ENCODE results near the gene MFF. TPM values are rescaled to one million over a fixed set of nuclear protein-coding genes. Genes with fewer than 3 reads are reported as not detected.

Gene MFF
- total RNA-seq (65.0 TPM), polyA plus RNA-seq (ENCODE audit: insufficient read depth in 1 of 8, insufficient read length in 8 of 8, low replicate concordance in 1 of 8) (10 to 100 TPM; 56.3 to 71.5 (median 66.8) TPM)
- long read RNA-seq, donor 1, partial matches to known transcripts, result 0 of 8 reads
- long read RNA-seq, donor 1, other reads (novel, unspliced or antisense), result 0 of 8 reads
- long read RNA-seq, donor 2, partial matches to known transcripts, result 0 of 3 reads
- long read RNA-seq, donor 2, other reads (novel, unspliced or antisense), result 0 of 3 reads
- long read RNA-seq, donor 3, transcript MFF-201 (9 exons, 2,004 nt), result major isoform, 5 of 16 reads
- long read RNA-seq, donor 3, partial matches to known transcripts, result 0 of 16 reads
- long read RNA-seq, donor 3, other reads (novel, unspliced or antisense), result 0 of 16 reads
- long read RNA-seq, donor 4, transcript MFF-201 (9 exons, 2,004 nt), result major isoform, 7 of 24 reads
- long read RNA-seq, donor 4, partial matches to known transcripts, result 13 of 24 reads
- long read RNA-seq, donor 4, other reads (novel, unspliced or antisense), result 0 of 24 reads
- long read RNA-seq, donor 5, transcript MFF-205 (7 exons, 1,085 nt), result minor isoform, 11 of 55 reads
- long read RNA-seq, donor 5, transcript MFF-220 (2 exons, 660 nt), result minor isoform, 5 of 55 reads
- long read RNA-seq, donor 5, transcript MFF-201 (9 exons, 2,004 nt), result major isoform, 14 of 55 reads
- long read RNA-seq, donor 5, partial matches to known transcripts, result 5 of 55 reads
- long read RNA-seq, donor 5, other reads (novel, unspliced or antisense), result 9 of 55 reads
- long read RNA-seq, donor 6, transcript MFF-205 (7 exons, 1,085 nt), result minor isoform, 6 of 26 reads
- long read RNA-seq, donor 6, transcript MFF-201 (9 exons, 2,004 nt), result major isoform, 7 of 26 reads
- long read RNA-seq, donor 6, partial matches to known transcripts, result 0 of 26 reads
- long read RNA-seq, donor 6, other reads (novel, unspliced or antisense), result 0 of 26 reads
- long read RNA-seq, donor 7, transcript MFF-205 (7 exons, 1,085 nt), result major isoform, 9 of 24 reads
- long read RNA-seq, donor 7, partial matches to known transcripts, result 0 of 24 reads
- long read RNA-seq, donor 7, other reads (novel, unspliced or antisense), result 5 of 24 reads
- long read RNA-seq, donor 8, transcript MFF-201 (9 exons, 2,004 nt), result minor isoform, 6 of 31 reads
- long read RNA-seq, donor 8, transcript MFF-205 (7 exons, 1,085 nt), result major isoform, 10 of 31 reads
- long read RNA-seq, donor 8, partial matches to known transcripts, result 0 of 31 reads
- long read RNA-seq, donor 8, other reads (novel, unspliced or antisense), result 5 of 31 reads
- long read RNA-seq, donor 9, partial matches to known transcripts, result 0 of 14 reads
- long read RNA-seq, donor 9, other reads (novel, unspliced or antisense), result 0 of 14 reads
- long read RNA-seq, donor 10, transcript MFF-218 (3 exons, 1,824 nt), result minor isoform, 5 of 51 reads
- long read RNA-seq, donor 10, transcript MFF-205 (7 exons, 1,085 nt), result minor isoform, 5 of 51 reads
- long read RNA-seq, donor 10, transcript MFF-201 (9 exons, 2,004 nt), result major isoform, 12 of 51 reads
- long read RNA-seq, donor 10, partial matches to known transcripts, result 15 of 51 reads
- long read RNA-seq, donor 10, other reads (novel, unspliced or antisense), result 6 of 51 reads
- long read RNA-seq, donor 11, transcript MFF-201 (9 exons, 2,004 nt), result major isoform, 5 of 19 reads
- long read RNA-seq, donor 11, partial matches to known transcripts, result 0 of 19 reads
- long read RNA-seq, donor 11, other reads (novel, unspliced or antisense), result 0 of 19 reads

- H3K9me3 ChIP-seq (replicated peaks; ENCODE audit: control insufficient read depth, low read depth, low read length), result no peaks in the 10 kb centered on the region
- peak within 1 kb of the TSS; percentile 81 for H3K27ac ChIP-seq (ENCODE audit: low read length)
- H3K4me3 ChIP-seq (ENCODE audit: low read length), result peak within 1 kb of the TSS; percentile 78
- DNase-seq, result peak; percentile 98
- H3K27me3 ChIP-seq (ENCODE audit: control insufficient read depth, insufficient read depth, low read length), result no peaks in the 10 kb centered on the region
- H3K4me1 ChIP-seq (ENCODE audit: control insufficient read depth, insufficient read depth, low read length), result peaks cover 5% of the 10 kb centered on the region
- WGBS (ENCODE audit: insufficient coverage), result under 1% methylated on average over 57 of the region's 67 CpGs
- no peaks in the 10 kb centered on the region for H3K36me3 ChIP-seq (ENCODE audit: control insufficient read depth, insufficient read depth, low read length)
These were observed at the start of gene MFF for GRCh38 chr2:227324995-227325838. TSS of gene MFF (plus strand) at chr2:227325251. CDS start at chr2:227330666, 5,415 bp downstream.

- H3K9me3 ChIP-seq (replicated peaks; ENCODE audit: control insufficient read depth, low read depth, low read length), result no peaks in the 10 kb centered on the region
- H3K27me3 ChIP-seq (ENCODE audit: control insufficient read depth, insufficient read depth, low read length), result no peaks in the 10 kb centered on the region
- peak; percentile 7 for DNase-seq
- no peaks in the 10 kb centered on the region for H3K4me1 ChIP-seq (ENCODE audit: control insufficient read depth, insufficient read depth, low read length)
- H3K4me3 ChIP-seq (ENCODE audit: low read length), result no peak overlapping the region
- no peaks in the 10 kb centered on the region for H3K36me3 ChIP-seq (ENCODE audit: control insufficient read depth, insufficient read depth, low read length)
- H3K27ac ChIP-seq (ENCODE audit: low read length), result no peak overlapping the region
These were observed 44.2 kb upstream of the MFF start for GRCh38 chr2:227280895-227281294.

- Histone ChIP-seq H3K4me3 (ENCODE audit: low read length) (no peak overlapping the region), H3K27ac (ENCODE audit: low read length) (no peak overlapping the region), H3K4me1 (ENCODE audit: control insufficient read depth, insufficient read depth, low read length) (no peaks in the 10 kb centered on the region), H3K36me3 (ENCODE audit: control insufficient read depth, insufficient read depth, low read length) (no peaks in the 10 kb centered on the region), H3K9me3 (replicated peaks; ENCODE audit: control insufficient read depth, low read depth, low read length) (no peaks in the 10 kb centered on the region), H3K27me3 (ENCODE audit: control insufficient read depth, insufficient read depth, low read length) (no peaks in the 10 kb centered on the region)
- WGBS (ENCODE audit: insufficient coverage), result 86% methylated on average over 4 of the region's 6 CpGs
- no peak for DNase-seq
These were observed 39.3 kb upstream of the MFF start for GRCh38 chr2:227285741-227286236.

GRCh38 chr2:227287771-227288170 is 37.3 kb upstream of the MFF start:
- Histone ChIP-seq H3K9me3 (replicated peaks; ENCODE audit: control insufficient read depth, low read depth, low read length) (no peaks in the 10 kb centered on the region), H3K27me3 (ENCODE audit: control insufficient read depth, insufficient read depth, low read length) (no peaks in the 10 kb centered on the region), H3K36me3 (ENCODE audit: control insufficient read depth, insufficient read depth, low read length) (no peaks in the 10 kb centered on the region), H3K4me3 (ENCODE audit: low read length) (no peak overlapping the region), H3K4me1 (ENCODE audit: control insufficient read depth, insufficient read depth, low read length) (no peaks in the 10 kb centered on the region), H3K27ac (ENCODE audit: low read length) (no peak overlapping the region)
- DNase-seq, result no peak
- WGBS (ENCODE audit: insufficient coverage), result 86% methylated on average over 5 of the region's 5 CpGs

GRCh38 chr2:227292314-227292713 is 32.7 kb upstream of the MFF start:
- Histone ChIP-seq H3K27ac (ENCODE audit: low read length) (no peak overlapping the region), H3K4me3 (ENCODE audit: low read length) (no peak overlapping the region), H3K27me3 (ENCODE audit: control insufficient read depth, insufficient read depth, low read length) (no peaks in the 10 kb centered on the region), H3K36me3 (ENCODE audit: control insufficient read depth, insufficient read depth, low read length) (no peaks in the 10 kb centered on the region), H3K9me3 (replicated peaks; ENCODE audit: control insufficient read depth, low read depth, low read length) (no peaks in the 10 kb centered on the region), H3K4me1 (ENCODE audit: control insufficient read depth, insufficient read depth, low read length) (no peaks in the 10 kb centered on the region)
- no CpG with 5 or more reads among the region's 3 CpGs for WGBS (ENCODE audit: insufficient coverage)
- no peak for DNase-seq

GRCh38 chr2:227293531-227293930 is 31.5 kb upstream of the MFF start:
- H3K4me1 ChIP-seq (ENCODE audit: control insufficient read depth, insufficient read depth, low read length), result no peaks in the 10 kb centered on the region
- no peaks in the 10 kb centered on the region for H3K36me3 ChIP-seq (ENCODE audit: control insufficient read depth, insufficient read depth, low read length)
- WGBS (ENCODE audit: insufficient coverage), result 40% methylated on average over 1 of the region's 4 CpGs
- DNase-seq, result no peak
- no peaks in the 10 kb centered on the region for H3K9me3 ChIP-seq (replicated peaks; ENCODE audit: control insufficient read depth, low read depth, low read length)
- H3K27me3 ChIP-seq (ENCODE audit: control insufficient read depth, insufficient read depth, low read length), result no peaks in the 10 kb centered on the region
- no peak overlapping the region for H3K4me3 ChIP-seq (ENCODE audit: low read length)
- no peak overlapping the region for H3K27ac ChIP-seq (ENCODE audit: low read length)

DNA sequence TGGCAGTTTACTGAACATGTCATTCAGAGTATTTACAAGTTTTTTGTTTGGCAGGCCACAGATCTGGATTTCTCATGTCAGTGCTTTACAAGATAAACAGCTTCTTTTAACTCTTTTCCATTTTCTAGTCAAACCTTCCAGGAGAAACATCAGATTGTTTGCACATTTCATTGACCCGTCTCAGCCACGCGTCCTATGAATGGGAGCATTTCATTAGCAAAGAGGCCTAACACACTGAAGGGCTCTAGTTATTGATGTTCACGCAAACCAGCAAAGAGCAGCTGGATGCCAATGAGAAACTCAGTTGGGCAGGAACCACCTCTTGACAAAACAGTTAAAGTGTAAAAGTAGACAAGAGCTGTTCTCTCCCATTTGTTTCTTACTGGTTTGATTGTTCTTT is 29.2 kb upstream of the MFF start:
- Histone ChIP-seq H3K27me3 (ENCODE audit: control insufficient read depth, insufficient read depth, low read length) (no peaks in the 10 kb centered on the region), H3K9me3 (replicated peaks; ENCODE audit: control insufficient read depth, low read depth, low read length) (no peaks in the 10 kb centered on the region), H3K36me3 (ENCODE audit: control insufficient read depth, insufficient read depth, low read length) (no peaks in the 10 kb centered on the region), H3K4me1 (ENCODE audit: control insufficient read depth, insufficient read depth, low read length) (no peaks in the 10 kb centered on the region), H3K27ac (ENCODE audit: low read length) (no peak overlapping the region), H3K4me3 (ENCODE audit: low read length) (no peak overlapping the region)
- WGBS (ENCODE audit: insufficient coverage), result 91% methylated on average over 4 of the region's 4 CpGs
- no peak for DNase-seq

DNA sequence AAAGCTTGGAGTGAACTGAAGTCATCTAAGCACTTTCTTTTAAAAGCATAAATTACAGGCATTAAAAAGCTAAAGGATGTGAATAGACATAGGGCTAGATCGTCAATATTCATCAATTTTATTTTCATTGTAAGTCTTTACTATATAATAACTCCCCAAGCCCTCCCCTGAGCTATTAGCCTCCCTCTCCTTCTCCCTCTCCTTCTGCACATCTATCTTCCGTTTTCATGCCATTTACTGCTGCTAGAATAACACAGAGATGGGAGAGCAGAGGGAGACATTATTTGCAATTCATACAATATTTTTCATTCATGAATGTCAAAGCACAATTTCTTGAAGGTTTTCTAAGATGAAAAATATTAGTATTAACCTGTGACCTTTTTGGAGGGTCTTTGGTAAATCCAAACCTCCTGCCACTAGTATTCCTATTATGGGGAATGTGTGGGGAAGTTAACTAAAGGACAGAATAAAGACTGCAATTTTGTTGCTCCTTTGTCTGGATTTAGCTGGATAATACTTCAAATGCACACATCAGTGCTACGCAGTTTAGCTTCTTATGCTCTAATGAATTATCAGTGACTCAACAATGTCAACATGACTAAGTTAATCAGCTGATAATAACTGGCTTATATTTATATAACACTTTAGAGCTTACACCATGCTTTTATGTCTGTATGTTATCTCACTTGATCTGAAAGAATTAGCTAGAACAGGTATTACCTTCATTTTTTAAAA is 28.2 kb upstream of the MFF start:
- H3K4me3 ChIP-seq (ENCODE audit: low read length), result no peak overlapping the region
- no peak overlapping the region for H3K27ac ChIP-seq (ENCODE audit: low read length)
- no peaks in the 10 kb centered on the region for H3K36me3 ChIP-seq (ENCODE audit: control insufficient read depth, insufficient read depth, low read length)
- WGBS (ENCODE audit: insufficient coverage), result no CpG with 5 or more reads among the region's 3 CpGs
- no peaks in the 10 kb centered on the region for H3K4me1 ChIP-seq (ENCODE audit: control insufficient read depth, insufficient read depth, low read length)
- no peaks in the 10 kb centered on the region for H3K9me3 ChIP-seq (replicated peaks; ENCODE audit: control insufficient read depth, low read depth, low read length)
- DNase-seq, result no peak
- no peaks in the 10 kb centered on the region for H3K27me3 ChIP-seq (ENCODE audit: control insufficient read depth, insufficient read depth, low read length)
